ENCODE measurements around the gene HECW1.
"Not testable (repeated sequence)": the region's sequence is repeated elsewhere in the genome, so short reads cannot be mapped to it uniquely, and the experiment has no call there.

Gene HECW1

GRCh38 chr7:43313628-43314378 lies 201.4 kb downstream of the HECW1 start:
- DNase-seq: no peak

- no peak for DNase-seq
Observed at GRCh38 chr7:43314379-43315158, 202.1 kb downstream of the HECW1 start.

- DNase-seq: no peak
Observed at GRCh38 chr7:43317075-43317474, 204.6 kb downstream of the HECW1 start.

- no peak for DNase-seq
Observed at GRCh38 chr7:43318188-43318770, 205.8 kb downstream of the HECW1 start.

- no peak for DNase-seq
Observed at GRCh38 chr7:43325595-43325994, 213.1 kb downstream of the HECW1 start.

- no peak for DNase-seq
Observed at GRCh38 chr7:43328336-43328735, 215.9 kb downstream of the HECW1 start.

GRCh38 chr7:43328785-43329380 lies 216.4 kb downstream of the HECW1 start:
- DNase-seq: no peak

- no peak for DNase-seq
Observed at GRCh38 chr7:43332193-43332796, 219.8 kb downstream of the HECW1 start.

GRCh38 chr7:43337191-43337590 lies 224.7 kb downstream of the HECW1 start:
- DNase-seq: no peak

GRCh38 chr7:43337811-43338210 lies 225.4 kb downstream of the HECW1 start:
- no peak for DNase-seq

GRCh38 chr7:43341132-43341531 lies 228.7 kb downstream of the HECW1 start:
- DNase-seq: no peak

- DNase-seq: not testable (repeated sequence)
Observed at GRCh38 chr7:43343417-43343816, 231.0 kb downstream of the HECW1 start.

- not testable (repeated sequence) for DNase-seq
Observed at GRCh38 chr7:43345696-43346095, 233.2 kb downstream of the HECW1 start.

GRCh38 chr7:43351683-43352082 lies 239.2 kb downstream of the HECW1 start:
- no peak for DNase-seq

GRCh38 chr7:43353902-43354301 lies 241.5 kb downstream of the HECW1 start:
- no peak for DNase-seq

GRCh38 chr7:43362652-43363034 lies 250.2 kb downstream of the HECW1 start:
- no peak for DNase-seq

GRCh38 chr7:43363035-43363791 lies 250.8 kb downstream of the HECW1 start:
- no peak for DNase-seq

GRCh38 chr7:43364391-43364790 lies 251.9 kb downstream of the HECW1 start:
- no peak for DNase-seq

GRCh38 chr7:43372676-43373355 lies 260.4 kb downstream of the HECW1 start:
- no peak for DNase-seq

GRCh38 chr7:43377196-43377960 lies 264.9 kb downstream of the HECW1 start:
- no peak for DNase-seq

- DNase-seq: no peak
Observed at GRCh38 chr7:43379210-43379609, 266.8 kb downstream of the HECW1 start.
